ENCODE results near the gene KCNRG. TPM values are rescaled to one million over a fixed set of nuclear protein-coding genes. Genes with fewer than 3 reads are reported as not detected.
A peak's percentile ranks its signal among the peaks of the same experiment; 100 is the strongest.

The KCNRG gene
- total and polyA plus RNA-seq, 8 donors = 0.37 to 5.0 (median 1.2) TPM; not detected in 3

DNA sequence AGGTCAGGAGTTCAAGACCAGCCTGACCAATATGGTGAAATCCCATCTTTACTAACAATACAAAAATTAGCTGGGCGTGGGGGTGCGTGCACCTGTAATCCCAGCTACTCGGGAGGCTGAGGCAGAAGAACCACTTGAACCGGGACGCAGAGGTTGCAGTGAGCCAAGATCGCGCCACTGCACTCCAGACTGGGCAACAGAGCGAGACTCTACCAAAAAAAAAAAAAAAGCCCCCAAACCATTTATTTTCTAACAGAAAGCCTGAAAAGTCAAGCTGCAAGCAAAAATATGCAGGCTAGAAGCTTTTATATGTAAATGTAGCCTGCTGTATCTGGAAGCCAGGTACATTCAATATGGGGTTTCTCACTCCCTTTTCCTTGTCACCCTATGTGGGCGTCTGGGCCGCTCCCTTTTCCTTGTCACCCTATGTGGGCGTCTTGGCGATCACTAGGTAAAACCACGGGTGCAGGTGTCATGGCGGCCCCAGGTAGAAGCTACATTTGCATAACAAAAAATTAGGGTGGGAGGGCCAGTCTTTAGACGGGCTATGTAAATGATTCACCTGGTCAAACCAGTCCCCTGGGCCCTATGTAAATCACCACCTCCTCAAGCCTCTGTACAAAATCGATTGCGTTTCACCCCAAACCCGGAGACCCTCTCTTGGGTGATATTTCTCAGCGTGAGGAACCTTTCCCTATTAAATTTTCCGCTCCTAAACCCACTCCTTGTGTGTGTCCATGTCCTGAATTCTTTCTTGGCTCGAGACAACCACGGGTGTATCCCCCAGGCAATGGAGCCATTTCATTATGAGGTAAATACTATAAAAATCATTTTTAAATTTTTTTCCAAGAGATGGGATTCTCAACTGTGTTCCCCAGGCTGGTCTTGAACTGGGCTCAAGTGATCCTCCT is 16.3 kb upstream of the KCNRG start:
- peak overlapping the region; percentile 57 to 86 (median 82) for H3K4me3 ChIP-seq
- H3K36me3 ChIP-seq = peaks cover 0 to 29% (median 16%) of the 10 kb centered on the region in 4 donors
- no peaks in the 10 kb centered on the region for H3K9me3 ChIP-seq
- DNase-seq = peak in 1 of 2 donors; percentile 16
- H3K4me1 ChIP-seq = peaks cover 30 to 70% (median 52%) of the 10 kb centered on the region in 4 donors
- TF ChIP-seq EP300 (IDR thresholded peaks at IDR 0.05) (no peak), POLR2AphosphoS5 (IDR thresholded peaks at IDR 0.05) (no peak), POLR2A (IDR thresholded peaks at IDR 0.05) (no peak)
- TF ChIP-seq, protein P1, sequence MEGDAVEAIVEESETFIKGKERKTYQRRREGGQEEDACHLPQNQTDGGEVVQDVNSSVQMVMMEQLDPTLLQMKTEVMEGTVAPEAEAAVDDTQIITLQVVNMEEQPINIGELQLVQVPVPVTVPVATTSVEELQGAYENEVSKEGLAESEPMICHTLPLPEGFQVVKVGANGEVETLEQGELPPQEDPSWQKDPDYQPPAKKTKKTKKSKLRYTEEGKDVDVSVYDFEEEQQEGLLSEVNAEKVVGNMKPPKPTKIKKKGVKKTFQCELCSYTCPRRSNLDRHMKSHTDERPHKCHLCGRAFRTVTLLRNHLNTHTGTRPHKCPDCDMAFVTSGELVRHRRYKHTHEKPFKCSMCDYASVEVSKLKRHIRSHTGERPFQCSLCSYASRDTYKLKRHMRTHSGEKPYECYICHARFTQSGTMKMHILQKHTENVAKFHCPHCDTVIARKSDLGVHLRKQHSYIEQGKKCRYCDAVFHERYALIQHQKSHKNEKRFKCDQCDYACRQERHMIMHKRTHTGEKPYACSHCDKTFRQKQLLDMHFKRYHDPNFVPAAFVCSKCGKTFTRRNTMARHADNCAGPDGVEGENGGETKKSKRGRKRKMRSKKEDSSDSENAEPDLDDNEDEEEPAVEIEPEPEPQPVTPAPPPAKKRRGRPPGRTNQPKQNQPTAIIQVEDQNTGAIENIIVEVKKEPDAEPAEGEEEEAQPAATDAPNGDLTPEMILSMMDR (IDR thresholded peaks at IDR 0.05) = no peak
- 67 to 82% (median 77%) methylated on average over 22 of the region's 22 CpGs for WGBS, 5 donors
- H3K27me3 ChIP-seq = no peaks in the 10 kb centered on the region
- H3K27ac ChIP-seq = peak overlapping the region in 3 of 5 donors; percentile 10 to 100 (median 99)
- intact Hi-C loops (cut with DNase I; ENCODE audit: low total_unique reads) = no loop called here

DNA sequence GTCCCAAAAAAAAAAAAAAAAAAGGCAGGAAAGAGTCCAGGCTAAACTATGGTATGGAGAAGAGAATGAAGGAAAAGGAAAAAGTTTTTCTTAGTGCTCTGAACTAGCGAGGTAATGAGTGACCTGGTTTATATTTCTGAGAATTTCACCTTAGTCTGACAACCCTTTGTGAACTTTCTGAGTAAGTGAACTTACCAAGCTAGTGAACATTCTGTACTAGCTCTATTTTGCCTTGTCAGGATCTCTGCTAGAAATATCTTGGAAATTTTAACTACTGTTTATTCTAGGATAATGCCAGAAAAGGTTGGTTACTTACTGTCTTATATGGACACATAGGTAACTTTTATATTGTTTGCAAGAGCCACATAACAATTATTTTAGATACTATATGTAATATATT is 14.0 kb upstream of the KCNRG start:
- no peak for TF ChIP-seq POLR2AphosphoS5 (IDR thresholded peaks at IDR 0.05)
- no peak for TF ChIP-seq EP300 (IDR thresholded peaks at IDR 0.05)
- TF ChIP-seq, protein P1 (IDR thresholded peaks at IDR 0.05) = no peak
- TF ChIP-seq POLR2A (IDR thresholded peaks at IDR 0.05) = no peak
- no peak for DNase-seq
- Histone ChIP-seq H3K4me1 (peaks cover 30 to 70% (median 52%) of the 10 kb centered on the region in 4 donors), H3K36me3 (peaks cover 0 to 47% (median 25%) of the 10 kb centered on the region in 4 donors), H3K27ac (peak overlapping the region in 2 of 5 donors; percentile 26), H3K4me3 (no peak overlapping the region), H3K9me3 (no peaks in the 10 kb centered on the region), H3K27me3 (no peaks in the 10 kb centered on the region)
- intact Hi-C loops (cut with DNase I; ENCODE audit: low total_unique reads) = no loop called here
- 52 to 79% (median 59%) methylated on average over 1 of the region's 1 CpG for WGBS, 5 donors

DNA sequence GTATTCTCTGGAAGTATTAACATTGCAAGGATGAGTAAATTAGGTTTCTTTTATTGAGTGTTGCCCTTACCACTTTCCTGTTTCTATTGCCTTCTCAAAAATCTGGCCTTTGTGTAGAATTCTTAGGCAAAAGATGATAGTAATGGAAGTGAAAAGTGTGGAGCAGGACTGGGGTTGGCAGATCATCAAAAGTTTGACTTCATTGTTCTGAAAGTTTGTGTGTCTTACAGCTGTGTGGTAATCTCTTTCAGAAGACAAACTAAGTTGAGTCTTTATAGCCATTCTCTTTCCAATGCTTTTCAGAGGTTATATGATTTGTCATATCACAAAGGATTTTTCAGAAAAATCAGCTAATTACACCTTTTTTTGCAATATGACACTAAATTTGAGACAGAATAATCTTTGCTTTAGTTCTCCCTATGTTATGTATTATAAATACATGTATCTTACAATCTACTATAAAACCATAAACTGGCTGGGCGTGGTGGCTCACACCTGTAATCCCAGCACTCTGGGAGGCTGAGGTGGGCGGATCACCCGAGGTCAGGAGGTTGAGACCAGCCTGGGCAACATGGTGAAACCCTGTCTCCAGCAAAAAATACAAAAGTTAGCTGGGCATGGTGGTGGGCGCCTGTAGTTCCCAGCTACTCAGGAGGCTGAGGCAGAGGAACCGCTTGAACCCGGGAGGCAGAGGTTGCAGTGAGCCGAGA is 8.7 kb upstream of the KCNRG start:
- Histone ChIP-seq H3K36me3 (peaks cover 0 to 70% (median 48%) of the 10 kb centered on the region in 4 donors), H3K4me1 (peaks cover 7 to 40% (median 19%) of the 10 kb centered on the region in 4 donors), H3K27ac (no peak overlapping the region), H3K27me3 (no peaks in the 10 kb centered on the region), H3K4me3 (no peak overlapping the region), H3K9me3 (no peaks in the 10 kb centered on the region)
- intact Hi-C loops (cut with DNase I; ENCODE audit: low total_unique reads) = no loop called here
- TF ChIP-seq, protein P1 (IDR thresholded peaks at IDR 0.05) = no peak
- TF ChIP-seq POLR2AphosphoS5 (IDR thresholded peaks at IDR 0.05) = no peak
- no peak for TF ChIP-seq EP300 (IDR thresholded peaks at IDR 0.05)
- no peak for DNase-seq
- WGBS, 5 donors = 95 to 98% (median 96%) methylated on average over 7 of the region's 7 CpGs

DNA sequence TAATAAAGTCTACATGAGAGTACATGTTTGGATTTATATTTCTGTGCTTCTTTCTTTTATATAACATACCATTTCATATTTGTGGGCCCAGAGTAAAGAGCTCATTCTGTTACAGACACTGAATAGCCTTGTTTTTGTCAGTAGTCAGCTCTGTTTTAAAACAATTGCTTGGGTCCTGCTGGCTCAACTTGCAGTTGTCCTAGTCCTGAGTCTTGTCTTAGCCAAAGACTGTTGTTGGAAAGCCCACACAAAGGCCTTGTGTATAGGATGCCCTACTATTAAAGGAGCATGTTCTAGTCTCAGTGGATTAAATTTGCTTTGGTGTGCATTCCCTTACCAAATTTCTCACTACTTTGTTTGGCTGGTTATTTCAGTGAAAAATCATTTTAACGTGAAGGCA is 3.8 kb upstream of the KCNRG start:
- peaks cover 16 to 67% (median 60%) of the 10 kb centered on the region in 4 donors for H3K36me3 ChIP-seq
- H3K9me3 ChIP-seq = no peaks in the 10 kb centered on the region
- DNase-seq = no peak
- WGBS, 5 donors = 89 to 96% (median 93%) methylated on average over 1 of the region's 1 CpG
- H3K4me3 ChIP-seq = no peak overlapping the region
- intact Hi-C loops (cut with DNase I; ENCODE audit: low total_unique reads) = no loop called here
- TF ChIP-seq EP300 (IDR thresholded peaks at IDR 0.05) = no peak
- no peak for TF ChIP-seq POLR2AphosphoS5 (IDR thresholded peaks at IDR 0.05)
- TF ChIP-seq, protein P1 (IDR thresholded peaks at IDR 0.05) = no peak
- TF ChIP-seq POLR2A (IDR thresholded peaks at IDR 0.05) = no peak
- no peaks in the 10 kb centered on the region for H3K27me3 ChIP-seq
- no peak overlapping the region for H3K27ac ChIP-seq
- H3K4me1 ChIP-seq = peaks cover 0 to 27% (median 10%) of the 10 kb centered on the region in 4 donors

Data from stomach (tissue), 9 donors.